HG03520 (cell line): ENCODE measurements around the gene KYAT1.

Experiments
- ATAC-seq: cut with Tn5 transposase; IDR thresholded peaks from one replicate; pipeline ENCODE4 v1.9.1; 2021; ENCODE audit warnings: mild to moderate bottlenecking, moderate library complexity; ENCODE audit not compliant: unreplicated experiment

The KYAT1 gene

GRCh38 chr9:128909859-128910258 lies 28.1 kb upstream of the KYAT1 start:
- no peak for ATAC-seq

- ATAC-seq: no peak
Measured at GRCh38 chr9:128908372-128908771, 26.6 kb upstream of the KYAT1 start.

- ATAC-seq: no peak
Measured at GRCh38 chr9:128906741-128907140, 25.0 kb upstream of the KYAT1 start.

- no peak for ATAC-seq
Measured at GRCh38 chr9:128905964-128906363, 24.2 kb upstream of the KYAT1 start.

- ATAC-seq: no peak
Measured at GRCh38 chr9:128903871-128904620, 22.3 kb upstream of the KYAT1 start.

- ATAC-seq: no peak
Measured at GRCh38 chr9:128903079-128903461, 21.3 kb upstream of the KYAT1 start.

- peak; percentile 69 for ATAC-seq
Measured at GRCh38 chr9:128902351-128903078, 20.8 kb upstream of the KYAT1 start.

GRCh38 chr9:128901822-128902221 lies 20.1 kb upstream of the KYAT1 start:
- no peak for ATAC-seq

GRCh38 chr9:128901379-128901778 lies 19.6 kb upstream of the KYAT1 start:
- no peak for ATAC-seq

- no peak for ATAC-seq
Measured at GRCh38 chr9:128899566-128900322, 18.0 kb upstream of the KYAT1 start.

GRCh38 chr9:128898845-128899565 lies 17.3 kb upstream of the KYAT1 start:
- no peak for ATAC-seq

GRCh38 chr9:128898382-128898781 lies 16.6 kb upstream of the KYAT1 start:
- ATAC-seq: no peak

GRCh38 chr9:128895556-128895955 lies 13.8 kb upstream of the KYAT1 start:
- ATAC-seq: no peak

GRCh38 chr9:128894764-128895163 lies 13.0 kb upstream of the KYAT1 start:
- ATAC-seq: no peak

- no peak for ATAC-seq
Measured at GRCh38 chr9:128893354-128893753, 11.6 kb upstream of the KYAT1 start.

GRCh38 chr9:128892221-128892921 lies 10.6 kb upstream of the KYAT1 start:
- ATAC-seq: no peak

GRCh38 chr9:128891321-128892220 lies 9.8 kb upstream of the KYAT1 start:
- no peak for ATAC-seq

- ATAC-seq: no peak
Measured at GRCh38 chr9:128887914-128888350, 6.2 kb upstream of the KYAT1 start.

GRCh38 chr9:128887049-128887448 lies 5.3 kb upstream of the KYAT1 start:
- ATAC-seq: no peak
